Fibroblast of the aortic adventitia (primary cell): ENCODE measurements around the gene MMP28. TPM values are rescaled to one million over a fixed set of nuclear protein-coding genes. Genes with fewer than 3 reads are reported as not detected.

ENCODE experiments used
- DNase-seq: peaks from one replicate; pipeline ENCODE4 v3.0.0-alpha.2; 2010; ENCODE audit warnings: low read depth
- H3K4me3 ChIP-seq: 2 replicates; pipeline ENCODE4 v1.5.1; 2011; ENCODE audit warnings: low read depth, mild to moderate bottlenecking, control low read depth, low read length, moderate library complexity
- CTCF ChIP-seq: IDR thresholded peaks from 2 replicates; pipeline ENCODE4 v1.5.1; 2011; ENCODE audit warnings: mild to moderate bottlenecking, low read length, control low read depth, inconsistent platforms; ENCODE audit not compliant: insufficient read depth
- total RNA-seq: library from RNA; depleted of rRNA; stranded (reverse); fragments of >200 nt; gene quantifications from 2 replicates; pipeline ENCODE4 v1.2.3, GENCODE V29; 2012; ENCODE audit warnings: low replicate concordance

The MMP28 gene
- total RNA-seq, 1 donor = 0.09 TPM

DNA sequence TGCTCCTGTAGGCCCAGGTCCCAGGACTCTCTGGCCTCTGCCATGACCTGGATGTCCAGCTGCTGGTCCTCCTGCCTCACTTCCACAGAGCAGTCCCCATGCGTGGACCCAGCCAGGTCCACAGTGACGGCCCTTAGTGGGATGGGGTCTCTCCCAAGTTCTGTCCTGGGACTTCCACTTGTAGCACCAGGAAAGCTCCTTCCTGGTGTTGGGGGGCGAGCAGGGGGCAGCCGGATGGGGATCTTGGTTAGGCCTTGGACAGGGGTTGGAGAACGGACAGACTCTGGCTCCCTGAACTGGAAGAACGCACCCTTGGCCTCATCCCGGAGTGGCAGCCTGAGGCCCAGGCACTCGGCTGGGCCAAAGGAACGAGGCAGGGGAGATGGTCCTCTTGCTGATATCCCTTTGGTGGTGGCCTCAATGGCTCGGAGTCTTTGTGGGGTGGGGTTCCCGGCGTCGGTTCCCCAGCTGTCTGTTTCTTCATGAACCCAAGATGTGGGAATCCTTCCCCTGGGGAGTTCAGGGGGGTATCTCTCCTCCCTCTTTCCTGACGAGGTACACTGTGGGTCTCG, 49.6 kb downstream of the MMP28 start:
- TF ChIP-seq CTCF = no peak
- no peak overlapping the region for H3K4me3 ChIP-seq
- DNase-seq = no peak

DNA sequence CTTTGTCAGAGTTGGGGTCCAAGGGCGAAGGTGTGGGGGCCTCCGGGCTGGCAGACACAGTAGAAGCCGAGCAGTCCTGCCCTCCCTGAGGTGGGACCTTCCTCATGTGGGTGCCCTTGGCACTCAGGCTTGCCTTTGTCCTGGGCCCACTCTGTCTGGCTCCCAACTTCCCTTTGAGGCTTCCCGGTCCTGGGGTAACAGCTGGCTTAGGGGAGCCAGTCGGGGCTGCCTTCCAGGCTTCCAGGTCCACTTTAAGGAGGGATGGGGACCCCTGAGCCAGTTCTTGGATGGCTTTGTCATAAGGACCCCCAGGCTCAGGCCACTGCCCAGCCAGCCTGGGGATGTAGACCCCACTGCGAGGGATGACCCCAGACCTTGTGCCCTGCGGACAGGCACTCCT, 50.2 kb downstream of the MMP28 start:
- DNase-seq = no peak
- TF ChIP-seq CTCF = no peak
- no peak overlapping the region for H3K4me3 ChIP-seq

DNA sequence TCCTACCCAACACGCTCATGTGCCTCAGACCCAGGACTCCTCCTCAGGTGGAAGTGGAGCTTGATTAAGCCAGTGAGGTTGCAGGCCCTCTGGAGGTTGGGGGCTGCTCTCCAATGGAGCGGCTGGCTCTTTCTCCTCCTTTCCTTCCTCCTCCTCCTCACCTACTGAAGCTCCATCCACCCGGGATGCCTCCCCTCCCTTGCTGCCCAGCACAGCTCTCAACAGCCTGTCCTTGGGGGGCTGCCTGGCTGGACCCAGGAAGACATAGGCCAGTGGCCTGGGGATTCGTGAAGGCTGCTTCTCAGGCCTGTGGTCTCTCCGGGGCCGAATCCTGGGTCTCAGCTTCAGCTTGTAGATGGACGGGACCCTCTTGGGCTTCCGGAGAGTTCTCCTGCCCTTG, 50.6 kb downstream of the MMP28 start:
- TF ChIP-seq CTCF = no peak
- no peak for DNase-seq
- no peak overlapping the region for H3K4me3 ChIP-seq

GRCh38 chr17:35743626-35744328, 51.7 kb downstream of the MMP28 start:
- TF ChIP-seq CTCF = no peak
- H3K4me3 ChIP-seq = no peak overlapping the region
- peak; percentile 51 for DNase-seq

GRCh38 chr17:35742896-35743477, 52.5 kb downstream of the MMP28 start:
- DNase-seq = no peak
- H3K4me3 ChIP-seq = no peak overlapping the region
- no peak for TF ChIP-seq CTCF

DNA sequence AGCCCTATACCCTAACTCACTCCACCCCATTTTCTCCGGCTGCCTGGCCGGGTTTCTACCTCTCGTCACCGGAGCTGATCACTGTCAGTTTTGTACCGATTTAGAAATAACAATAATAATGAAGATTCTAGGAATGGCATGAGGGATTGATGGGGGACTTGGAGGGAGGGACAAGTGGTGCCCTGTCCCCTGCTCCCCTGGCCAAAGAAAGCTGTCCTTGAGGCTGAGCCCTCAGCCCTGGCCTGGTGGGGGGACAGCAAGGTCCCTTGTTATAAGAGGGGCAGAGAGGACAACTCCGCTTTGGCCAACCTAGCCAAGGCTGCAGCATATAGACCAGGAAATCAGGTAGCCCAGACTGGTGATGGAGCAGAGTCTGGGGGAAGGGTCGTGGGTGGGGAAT, 52.9 kb downstream of the MMP28 start:
- no peak for TF ChIP-seq CTCF
- H3K4me3 ChIP-seq = no peak overlapping the region
- DNase-seq = no peak
